Retinal pigment epithelial cell (primary cell): ENCODE results near the gene ADNP.

ENCODE experiments used
- DNase-seq: peaks from one replicate; pipeline ENCODE4 v3.0.0-alpha.2; 2010; ENCODE audit warnings: low read depth
- H3K4me3 ChIP-seq: 2 replicates; pipeline ENCODE4 v1.5.1; 2011; ENCODE audit warnings: mild to moderate bottlenecking, low read length, control low read depth, moderate library complexity
- CTCF ChIP-seq: conservative IDR thresholded peaks from 2 replicates; pipeline ENCODE4 v1.5.1; 2011; ENCODE audit warnings: low read depth, low read length, control low read depth, inconsistent platforms

The ADNP gene

GRCh38 chr20:50845566-50846215, 85.5 kb downstream of the ADNP start:
- TF ChIP-seq CTCF, result no peak
- DNase-seq, result no peak
- H3K4me3 ChIP-seq, result no peak overlapping the region

- no peak overlapping the region for H3K4me3 ChIP-seq
- TF ChIP-seq CTCF, result no peak
- DNase-seq, result peak; percentile 80
Measured at GRCh38 chr20:50844430-50845100, 86.7 kb downstream of the ADNP start.

- no peak for DNase-seq
- no peak overlapping the region for H3K4me3 ChIP-seq
- no peak for TF ChIP-seq CTCF
Measured at GRCh38 chr20:50843331-50844276, 87.6 kb downstream of the ADNP start.

- no peak for TF ChIP-seq CTCF
- no peak for DNase-seq
- H3K4me3 ChIP-seq, result no peak overlapping the region
Measured at GRCh38 chr20:50842821-50843220, 88.4 kb downstream of the ADNP start.
